ENCODE measurements around the gene NIPA2.

Gene NIPA2

GRCh38 chr15:22877607-22878006 is 39.1 kb downstream of the NIPA2 start:
- no peak for DNase-seq (ENCODE audit: low spot score)

GRCh38 chr15:22878103-22878502 is 39.6 kb downstream of the NIPA2 start:
- no peak for DNase-seq (ENCODE audit: low spot score)

- DNase-seq (ENCODE audit: low spot score): no peak
Observed at GRCh38 chr15:22880068-22880980, 41.9 kb downstream of the NIPA2 start.

DNA sequence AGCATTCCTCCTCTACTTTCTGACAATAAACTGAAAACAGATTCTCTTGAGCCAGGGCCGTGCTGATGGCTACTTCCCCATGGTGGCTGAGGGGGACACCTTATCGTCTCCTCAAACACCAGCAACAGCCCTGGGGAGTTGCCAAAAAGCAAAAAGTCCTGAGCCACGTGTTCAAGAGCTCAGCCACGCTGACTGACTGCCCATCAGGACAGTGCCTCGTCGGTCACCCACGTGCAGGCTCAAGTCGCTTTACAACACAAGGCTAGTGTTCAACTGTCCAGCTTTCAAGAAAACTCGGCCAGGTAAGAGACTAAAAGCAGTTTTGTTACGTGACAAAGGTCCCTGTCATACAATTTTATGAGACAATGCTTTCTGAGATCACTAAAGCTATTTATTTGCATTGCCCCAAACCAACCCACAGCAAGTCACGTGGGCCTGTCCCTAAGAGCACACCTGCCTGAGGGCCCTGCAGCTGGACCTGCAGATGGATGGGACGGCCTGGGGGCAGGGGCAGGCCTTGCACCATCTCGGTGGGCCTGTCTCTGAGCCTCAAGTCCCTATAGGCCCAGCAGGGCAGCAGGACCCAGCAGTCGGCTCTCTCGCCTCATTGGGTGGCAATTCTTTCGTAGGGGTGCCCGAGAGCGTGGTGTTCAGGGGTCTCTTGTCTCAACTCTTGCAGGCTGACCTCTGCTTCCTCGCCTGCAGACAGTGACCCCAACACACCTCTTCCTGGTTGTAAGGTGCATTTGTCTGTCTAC is 42.7 kb downstream of the NIPA2 start:
- no peak for DNase-seq (ENCODE audit: low spot score)

GRCh38 chr15:22881739-22882440 is 43.4 kb downstream of the NIPA2 start:
- DNase-seq (ENCODE audit: low spot score): no peak

DNA sequence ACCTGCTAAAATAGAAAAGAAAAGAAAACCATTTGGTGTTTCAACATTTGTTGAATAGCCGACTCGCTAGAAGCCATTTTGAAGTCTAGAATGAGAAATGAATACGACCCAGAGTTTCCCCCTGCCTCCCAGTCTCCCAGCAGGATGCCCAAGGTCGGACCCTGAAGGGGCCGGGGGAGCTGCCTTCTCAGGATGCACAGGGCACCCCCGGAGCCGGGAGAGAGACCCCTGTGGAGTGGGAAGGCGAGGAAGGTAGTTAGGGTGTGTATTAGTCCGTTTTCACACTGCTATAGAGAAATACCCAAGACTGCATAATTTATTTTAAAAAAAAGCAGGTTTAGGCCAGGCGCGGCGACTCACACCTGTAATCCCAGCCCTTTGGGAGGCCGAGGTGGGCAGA is 44.7 kb downstream of the NIPA2 start:
- no peak for DNase-seq (ENCODE audit: low spot score)

GRCh38 chr15:22884344-22884743 is 45.9 kb downstream of the NIPA2 start:
- DNase-seq (ENCODE audit: low spot score): no peak

DNA sequence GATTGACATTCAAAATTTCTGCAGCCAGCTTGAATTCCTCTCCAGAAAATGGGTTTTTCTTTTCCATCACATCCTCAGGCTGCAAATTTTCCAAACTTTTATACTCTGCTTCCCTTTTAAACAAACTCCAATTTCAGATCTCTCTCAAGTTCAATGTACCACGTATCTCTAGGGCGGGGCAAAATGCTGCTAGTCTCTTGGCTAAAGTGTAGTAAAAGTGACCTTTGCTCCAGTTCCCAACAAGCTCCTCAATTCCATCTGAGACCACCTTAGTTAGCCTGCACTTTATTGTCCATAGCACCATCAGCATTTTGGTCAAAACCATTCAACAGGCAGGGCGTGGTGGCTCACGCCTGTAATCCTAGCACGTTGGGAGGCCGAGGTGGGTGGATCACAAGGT is 46.7 kb downstream of the NIPA2 start:
- DNase-seq (ENCODE audit: low spot score): no peak

- DNase-seq (ENCODE audit: low spot score): no peak
Observed at GRCh38 chr15:22887157-22887951, 48.9 kb downstream of the NIPA2 start.

DNA sequence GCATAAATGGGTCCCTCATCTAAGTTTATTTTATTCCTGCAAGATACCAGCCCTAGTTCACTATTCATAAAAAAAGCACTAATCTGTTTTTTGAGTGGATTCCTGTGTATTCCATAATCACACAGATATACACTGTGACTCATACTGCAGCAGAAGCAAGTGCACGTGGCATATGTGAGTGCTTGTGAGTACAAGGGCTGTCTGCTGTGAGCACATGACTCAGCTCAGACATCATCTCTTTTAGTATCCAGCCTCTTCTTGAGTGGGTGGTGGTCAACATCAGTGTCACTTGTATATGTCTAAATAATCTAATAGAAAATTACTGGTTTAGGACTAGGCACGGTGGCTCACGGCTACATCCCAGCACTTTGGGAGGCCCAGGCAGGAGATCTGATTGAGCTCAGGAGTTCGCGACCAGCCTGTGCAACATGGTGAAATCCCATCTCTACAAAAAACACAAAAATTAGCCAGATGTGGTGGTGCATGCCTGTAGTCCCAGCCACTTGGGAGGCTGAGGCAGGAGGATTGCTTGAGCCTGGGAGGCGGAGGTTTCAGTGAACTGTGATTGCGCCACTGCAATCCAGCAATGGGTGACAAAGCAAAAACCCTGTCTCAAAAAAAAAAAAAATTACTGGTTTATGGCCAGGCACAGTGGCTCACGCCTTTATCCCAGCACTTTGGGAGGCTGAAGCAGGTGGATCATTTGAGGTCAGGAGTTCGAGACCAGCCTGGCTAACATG is 49.8 kb downstream of the NIPA2 start:
- no peak for DNase-seq (ENCODE audit: low spot score)

DNA sequence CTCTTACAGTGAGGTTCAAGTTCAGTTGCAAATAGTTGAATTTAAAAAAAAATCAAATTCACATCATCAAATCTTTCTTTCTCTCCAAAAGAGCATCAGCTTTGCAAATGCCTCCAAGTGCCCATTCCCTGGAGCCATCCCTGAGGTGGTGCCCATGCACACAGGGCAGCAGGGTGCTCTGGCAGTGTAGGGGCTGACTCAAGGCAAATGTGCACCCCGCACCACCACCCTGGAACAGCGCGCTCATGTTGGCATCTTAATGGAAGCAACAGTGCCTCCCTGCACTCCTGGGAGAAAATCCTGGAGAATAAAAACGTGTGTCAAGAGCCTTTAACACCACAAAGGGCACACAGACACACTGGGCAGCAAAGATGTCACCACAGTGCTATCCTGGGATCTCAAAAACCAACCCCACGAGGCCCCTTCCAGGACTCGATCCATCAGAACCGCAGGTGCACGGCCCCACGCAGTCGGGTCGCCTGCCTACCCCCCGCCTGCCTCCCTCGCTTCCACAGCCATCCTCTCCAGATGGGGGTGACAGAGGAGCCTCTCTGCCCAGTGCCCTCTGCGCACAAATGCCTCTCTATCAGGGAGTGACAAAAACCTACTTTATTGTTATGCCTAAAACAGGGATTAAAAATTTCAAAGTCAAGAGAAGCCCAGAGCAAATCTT is 50.8 kb downstream of the NIPA2 start:
- no peak for DNase-seq (ENCODE audit: low spot score)

DNA sequence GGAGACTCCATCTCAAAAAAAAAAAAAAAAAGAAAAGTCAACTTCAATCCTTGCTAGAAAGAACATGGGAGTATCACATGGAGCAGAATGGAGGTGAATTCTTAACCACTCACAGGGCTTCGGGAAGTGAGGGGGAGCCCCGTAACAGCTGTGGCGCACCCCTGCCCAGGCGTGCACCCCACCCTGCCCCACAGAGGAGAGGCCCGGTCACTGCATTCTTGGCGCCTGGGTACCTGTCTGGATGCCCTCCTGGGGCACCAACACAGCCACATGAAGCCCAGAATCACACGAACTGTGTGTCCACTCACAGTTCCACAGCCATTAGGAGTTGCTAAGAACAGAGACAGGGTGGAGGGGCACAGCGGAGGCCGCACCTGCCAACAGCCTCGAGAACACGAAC is 51.8 kb downstream of the NIPA2 start:
- DNase-seq (ENCODE audit: low spot score): no peak

- DNase-seq (ENCODE audit: low spot score): no peak
Observed at GRCh38 chr15:22891426-22892210, 53.2 kb downstream of the NIPA2 start.

GRCh38 chr15:22892333-22892732 is 53.9 kb downstream of the NIPA2 start:
- DNase-seq (ENCODE audit: low spot score): no peak

DNA sequence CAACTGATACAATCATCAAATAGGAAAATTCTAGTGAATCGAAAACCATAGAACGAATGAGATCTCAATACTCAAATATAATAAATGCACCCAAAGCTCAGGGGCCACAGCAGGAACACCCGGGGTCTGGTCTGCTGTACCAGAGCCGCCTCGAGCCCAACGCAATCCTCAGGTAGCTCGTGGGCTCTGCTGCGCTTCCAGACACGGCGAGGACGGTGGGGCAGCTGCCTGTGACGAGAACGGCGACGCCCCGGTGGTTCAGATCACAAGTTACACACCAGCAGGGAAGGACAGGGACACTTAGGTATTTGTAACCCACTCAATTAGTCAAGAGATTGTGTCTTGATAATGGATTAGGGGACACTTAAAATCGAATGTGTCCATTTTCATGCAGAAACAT is 54.6 kb downstream of the NIPA2 start:
- DNase-seq (ENCODE audit: low spot score): no peak

GRCh38 chr15:22893881-22894280 is 55.4 kb downstream of the NIPA2 start:
- no peak for DNase-seq (ENCODE audit: low spot score)

DNA sequence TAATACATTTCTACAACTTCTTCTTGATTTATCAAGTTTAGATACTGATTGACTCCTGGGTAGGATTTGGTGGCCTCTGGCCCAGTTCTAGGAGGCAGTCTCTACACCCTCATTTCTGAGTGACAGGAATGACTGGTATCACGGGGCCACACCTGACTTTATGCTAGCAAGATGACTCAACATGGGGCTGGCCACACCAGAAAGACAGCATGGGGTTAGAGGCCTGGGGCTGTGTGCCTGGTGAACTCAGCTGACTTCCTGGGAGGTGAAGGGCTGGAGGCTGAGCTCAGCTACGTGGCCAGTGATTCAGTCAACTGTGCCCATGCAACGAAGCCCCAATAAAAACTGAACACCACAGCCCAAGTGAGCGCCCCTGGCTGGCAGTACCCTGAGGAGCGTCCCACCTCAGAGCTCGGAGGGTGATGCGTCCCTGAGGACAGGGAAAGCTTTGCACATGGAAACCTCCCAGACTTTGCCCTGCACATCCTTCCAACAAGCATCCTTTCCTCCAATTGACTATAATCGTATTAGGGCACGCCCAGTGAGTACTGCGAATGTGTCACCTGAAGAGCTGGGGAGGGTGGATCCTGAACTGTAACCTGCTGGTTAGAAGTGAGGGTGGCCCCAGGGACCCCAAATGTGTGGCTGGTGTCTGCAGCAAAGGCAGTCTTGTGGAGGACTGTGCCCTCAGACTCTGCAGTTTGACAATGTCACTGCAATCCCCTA is 57.2 kb downstream of the NIPA2 start:
- DNase-seq (ENCODE audit: low spot score): no peak

- DNase-seq (ENCODE audit: low spot score): no peak
Observed at GRCh38 chr15:22902046-22902445, 63.6 kb downstream of the NIPA2 start.

- DNase-seq (ENCODE audit: low spot score): no peak
Observed at GRCh38 chr15:22902578-22902977, 64.1 kb downstream of the NIPA2 start.

Measured in hematopoietic multipotent progenitor cell treated with erythropoietin and hydrocortisone succinate and interleukin-3 and kit ligand, for 17 days (in vitro differentiated cells).